Keratinocyte (primary cell): ENCODE data around the gene TMEM132D. TPM values are rescaled to one million over a fixed set of nuclear protein-coding genes. Genes with fewer than 3 reads are reported as not detected.

ENCODE experiments used
- DNase-seq: peaks from one replicate; pipeline ENCODE4 v3.0.0-alpha.2; 2011; ENCODE audit warnings: low read depth, missing footprints, low spot score
- FAIRE-seq: peaks from 2 replicates; lab custom pipeline; 2011; peaks lifted over from hg19 to GRCh38; lab: Jason Lieb, UNC
- H2AFZ ChIP-seq: 2 replicates; pipeline ENCODE4 v1.6.0; 2012; ENCODE audit warnings: low read length, control low read depth, inconsistent platforms; ENCODE audit not compliant: control insufficient read depth
- H3K27ac ChIP-seq: 2 replicates; pipeline ENCODE4 v1.5.1; 2011; ENCODE audit warnings: low read length; ENCODE audit not compliant: control insufficient read depth, insufficient read depth
- H3K27me3 ChIP-seq: 3 replicates; pipeline ENCODE4 v1.6.0; 2011; ENCODE audit warnings: low read length; ENCODE audit not compliant: control insufficient read depth, insufficient read depth; ENCODE audit errors: extremely low read depth
- H3K36me3 ChIP-seq, 2 experiments: 2 replicates in 1 of 2; 3 replicates in 1 of 2; pipeline ENCODE4 v1.5.1; 2011; ENCODE audit warnings: low read length in 2 of 2, mild to moderate bottlenecking in 1 of 2; ENCODE audit not compliant: control insufficient read depth in 2 of 2, insufficient read depth in 2 of 2; ENCODE audit errors: extremely low read depth in 1 of 2
- H3K4me1 ChIP-seq: 3 replicates; pipeline ENCODE4 v1.5.1; 2011; ENCODE audit warnings: low read length; ENCODE audit not compliant: control insufficient read depth, insufficient read depth; ENCODE audit errors: extremely low read depth
- H3K4me2 ChIP-seq: 3 replicates; pipeline ENCODE4 v1.6.0; 2011; ENCODE audit warnings: low read depth, low read length; ENCODE audit not compliant: control insufficient read depth, insufficient read depth; ENCODE audit errors: extremely low read depth
- H3K4me3 ChIP-seq, 3 experiments: fragments of 200-600 bp in 1 of 3; sonication (generic) in 1 of 3; 2 replicates in 2 of 3; 3 replicates in 1 of 3; pipeline ENCODE4 v1.5.1; 2011 to 2016; ENCODE audit warnings: low read length in 3 of 3, mild to moderate bottlenecking in 3 of 3, control low read depth in 2 of 3, inconsistent platforms in 1 of 3, low read depth in 1 of 3, mixed read lengths in 1 of 3, mixed run types in 1 of 3, moderate library complexity in 1 of 3; ENCODE audit not compliant: control insufficient read depth in 2 of 3, insufficient read depth in 2 of 3; ENCODE audit errors: extremely low read depth in 1 of 3
- H3K79me2 ChIP-seq: 2 replicates; pipeline ENCODE4 v1.6.0; 2012; ENCODE audit warnings: low read length; ENCODE audit not compliant: control insufficient read depth, insufficient read depth
- H3K9ac ChIP-seq: 3 replicates; pipeline ENCODE4 v1.6.0; 2011; ENCODE audit warnings: low read length; ENCODE audit not compliant: control insufficient read depth, insufficient read depth; ENCODE audit errors: extremely low read depth
- H3K9me1 ChIP-seq: 3 replicates; pipeline ENCODE4 v1.6.0; 2011; ENCODE audit warnings: low read length; ENCODE audit not compliant: control insufficient read depth, insufficient read depth; ENCODE audit errors: extremely low read depth
- H3K9me3 ChIP-seq: 2 replicates; pipeline ENCODE4 v1.5.1; 2012; ENCODE audit warnings: low read depth, low read length; ENCODE audit not compliant: control insufficient read depth
- H4K20me1 ChIP-seq: 3 replicates; pipeline ENCODE4 v1.6.0; 2011; ENCODE audit warnings: low read length; ENCODE audit not compliant: control insufficient read depth, insufficient read depth; ENCODE audit errors: extremely low read depth
- EZH2 ChIP-seq: IDR thresholded peaks from one replicate; pipeline ENCODE4 v1.6.1; 2012; ENCODE audit warnings: inconsistent platforms, mild to moderate bottlenecking, low read length, moderate library complexity
- dilution Hi-C: fragments of 300-500 bp; cut with MboI; formaldehyde crosslinking; loops from one replicate; pipeline ENCODE4 v1.7.0; 2020; ENCODE audit warnings: low sequenced_read_pairs; ENCODE audit not compliant: extremely low pct_ligation_motif_present
- polyA plus RNA-seq, 5 experiments: library from polyadenylated mRNA; depleted of rRNA in 3 of 5; stranded (reverse) in 3 of 5; stranded (forward) in 1 of 5; unstranded in 1 of 5; fragments of >200 nt; gene quantifications; 1 replicate in 1 of 5; 2 replicates in 3 of 5; 3 replicates in 1 of 5; pipeline versions ENCODE4 v1.2.1 to v1.2.3, GENCODE V29; 2011 to 2012; ENCODE audit warnings: missing spikeins in 2 of 5, low read depth in 1 of 5, low replicate concordance in 1 of 5
- TF ChIP-seq, protein P1 (sequence below), 3 experiments: IDR thresholded peaks in 1 of 3; conservative IDR thresholded peaks in 1 of 3; optimal IDR thresholded peaks in 1 of 3; 2 replicates in 2 of 3; 3 replicates in 1 of 3; pipeline versions ENCODE3 to v1.5.1; 2011; ENCODE audit warnings: low read length in 3 of 3, mild to moderate bottlenecking in 3 of 3, moderate library complexity in 2 of 3, control low read depth in 1 of 3, inconsistent platforms in 1 of 3; ENCODE audit not compliant: insufficient read depth in 2 of 3; ENCODE audit errors: extremely low read depth in 1 of 3

TMEM132D gene
- polyA plus RNA-seq, 1 donor (not counting 4 experiments of a cell fraction or from before 2014, with no cell fraction given), result not detected

DNA sequence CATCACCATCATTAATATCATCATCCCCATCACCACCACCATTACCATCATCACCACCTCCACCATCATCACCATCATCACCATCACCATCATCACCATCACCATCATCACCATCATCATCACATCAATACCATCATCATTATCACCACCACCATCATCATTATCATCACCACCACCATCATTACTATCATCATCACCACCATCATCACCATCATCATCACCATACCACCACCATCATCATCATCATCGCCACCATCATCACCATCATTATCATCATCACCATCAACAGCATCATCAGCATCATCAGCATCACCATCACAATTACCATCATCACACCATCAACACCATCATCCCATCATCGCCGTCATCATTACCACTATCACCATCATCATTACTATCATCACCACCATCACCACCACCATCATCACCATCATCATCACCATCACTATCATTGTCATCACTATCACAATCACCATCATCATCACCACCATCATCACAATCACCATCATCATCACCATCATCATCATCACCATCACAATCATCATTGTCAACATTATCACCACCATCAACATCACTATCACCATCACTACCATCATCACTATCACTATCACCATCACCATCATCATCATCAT is 767.0 kb downstream of the TMEM132D start:
- dilution Hi-C loops, result no loop called here
- Histone ChIP-seq H3K9me3 (peaks cover 14% of the 10 kb centered on the region), H3K4me1 (no peaks in the 10 kb centered on the region), H3K79me2 (no peaks in the 10 kb centered on the region), H3K36me3 (no peaks in the 10 kb centered on the region), H4K20me1 (no peaks in the 10 kb centered on the region), H3K27me3 (no peaks in the 10 kb centered on the region), H3K4me3 (no peak overlapping the region), H3K27ac (no peak overlapping the region), H3K9ac (no peak overlapping the region), H3K9me1 (no peaks in the 10 kb centered on the region), H2AFZ (no peak overlapping the region), H3K4me2 (no peak overlapping the region)
- TF ChIP-seq, protein P1, sequence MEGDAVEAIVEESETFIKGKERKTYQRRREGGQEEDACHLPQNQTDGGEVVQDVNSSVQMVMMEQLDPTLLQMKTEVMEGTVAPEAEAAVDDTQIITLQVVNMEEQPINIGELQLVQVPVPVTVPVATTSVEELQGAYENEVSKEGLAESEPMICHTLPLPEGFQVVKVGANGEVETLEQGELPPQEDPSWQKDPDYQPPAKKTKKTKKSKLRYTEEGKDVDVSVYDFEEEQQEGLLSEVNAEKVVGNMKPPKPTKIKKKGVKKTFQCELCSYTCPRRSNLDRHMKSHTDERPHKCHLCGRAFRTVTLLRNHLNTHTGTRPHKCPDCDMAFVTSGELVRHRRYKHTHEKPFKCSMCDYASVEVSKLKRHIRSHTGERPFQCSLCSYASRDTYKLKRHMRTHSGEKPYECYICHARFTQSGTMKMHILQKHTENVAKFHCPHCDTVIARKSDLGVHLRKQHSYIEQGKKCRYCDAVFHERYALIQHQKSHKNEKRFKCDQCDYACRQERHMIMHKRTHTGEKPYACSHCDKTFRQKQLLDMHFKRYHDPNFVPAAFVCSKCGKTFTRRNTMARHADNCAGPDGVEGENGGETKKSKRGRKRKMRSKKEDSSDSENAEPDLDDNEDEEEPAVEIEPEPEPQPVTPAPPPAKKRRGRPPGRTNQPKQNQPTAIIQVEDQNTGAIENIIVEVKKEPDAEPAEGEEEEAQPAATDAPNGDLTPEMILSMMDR (optimal IDR thresholded peaks at IDR 0.05 in 1 of 3, IDR thresholded peaks at IDR 0.05 in 1 of 3, conservative IDR thresholded peaks at IDR 0.05 in 1 of 3; ENCODE audit: extremely low read depth in 1 of 3, insufficient read depth in 2 of 3, low read length in 3 of 3), result no peak
- no peak for TF ChIP-seq EZH2
- DNase-seq (no peak), FAIRE-seq (no peak)

DNA sequence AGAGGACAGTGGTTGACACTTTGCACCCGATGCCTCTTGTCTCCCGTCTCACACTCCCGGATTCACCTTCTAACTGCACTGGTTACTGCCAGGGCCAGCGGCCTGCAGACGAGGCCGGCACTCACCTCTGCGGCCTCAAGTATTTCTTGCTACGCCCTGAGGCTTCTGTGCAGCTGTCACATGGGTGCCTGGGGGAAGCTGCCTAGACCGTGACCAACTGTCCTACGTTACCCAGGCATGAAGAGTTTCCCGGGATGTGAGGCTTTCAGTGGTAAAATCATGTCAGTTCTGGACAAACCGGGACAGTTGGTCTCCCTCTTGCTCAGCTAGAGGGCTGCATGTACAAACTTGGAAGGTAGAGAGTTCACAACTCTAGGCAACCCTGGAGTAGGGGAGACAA is 776.1 kb downstream of the TMEM132D start:
- TF ChIP-seq EZH2, result no peak
- TF ChIP-seq, protein P1 (optimal IDR thresholded peaks at IDR 0.05 in 1 of 3, IDR thresholded peaks at IDR 0.05 in 1 of 3, conservative IDR thresholded peaks at IDR 0.05 in 1 of 3; ENCODE audit: extremely low read depth in 1 of 3, insufficient read depth in 2 of 3, low read length in 3 of 3), result no peak
- dilution Hi-C loops, result no loop called here
- no peaks in the 10 kb centered on the region for H3K4me1 ChIP-seq
- FAIRE-seq (no peak), DNase-seq (no peak)
- no peak overlapping the region for H2AFZ ChIP-seq
- peaks cover 2% of the 10 kb centered on the region for H3K9me3 ChIP-seq
- H3K79me2 ChIP-seq, result no peaks in the 10 kb centered on the region
- H4K20me1 ChIP-seq, result no peaks in the 10 kb centered on the region
- H3K27ac ChIP-seq, result no peak overlapping the region
- no peaks in the 10 kb centered on the region for H3K27me3 ChIP-seq
- H3K4me3 ChIP-seq, result no peak overlapping the region
- H3K4me2 ChIP-seq, result no peak overlapping the region
- H3K36me3 ChIP-seq, result no peaks in the 10 kb centered on the region
- no peak overlapping the region for H3K9ac ChIP-seq
- H3K9me1 ChIP-seq, result no peaks in the 10 kb centered on the region
